Activated CD4-positive, CD25-positive, alpha-beta regulatory T cell treated with anti-CD3 and anti-CD28 coated beads, Interleukin-2, amount 50 U/mL, for 72 hours (primary cell): Measurements from ENCODE around the gene DTNB.
"Not testable (repeated sequence)": the region's sequence is repeated elsewhere in the genome, so short reads cannot be mapped to it uniquely, and the experiment has no call there.

Experiments used
- DNase-seq: peaks from one replicate; pipeline ENCODE4 v3.0.0; 2021

DTNB gene

DNA sequence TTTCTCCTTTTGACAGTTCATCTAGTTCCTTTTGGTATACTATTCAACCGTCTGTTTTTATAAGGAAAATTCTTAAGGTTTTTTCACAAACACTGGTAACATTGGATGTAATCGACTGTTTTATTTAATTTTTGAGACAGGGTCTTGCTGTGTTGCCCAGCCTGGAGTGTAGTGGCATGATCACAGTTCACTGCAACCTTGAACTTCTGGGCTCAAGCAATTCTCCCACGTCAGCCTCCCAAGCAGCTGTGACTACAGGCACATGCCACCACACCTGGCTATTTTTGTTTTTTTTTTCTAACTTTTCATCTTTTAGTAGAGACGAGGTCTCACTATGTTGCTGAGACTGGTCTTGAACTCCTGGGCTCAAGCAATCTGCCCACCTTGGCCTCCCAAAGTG lies 227.3 kb downstream of the DTNB start:
- DNase-seq = no peak

DNA sequence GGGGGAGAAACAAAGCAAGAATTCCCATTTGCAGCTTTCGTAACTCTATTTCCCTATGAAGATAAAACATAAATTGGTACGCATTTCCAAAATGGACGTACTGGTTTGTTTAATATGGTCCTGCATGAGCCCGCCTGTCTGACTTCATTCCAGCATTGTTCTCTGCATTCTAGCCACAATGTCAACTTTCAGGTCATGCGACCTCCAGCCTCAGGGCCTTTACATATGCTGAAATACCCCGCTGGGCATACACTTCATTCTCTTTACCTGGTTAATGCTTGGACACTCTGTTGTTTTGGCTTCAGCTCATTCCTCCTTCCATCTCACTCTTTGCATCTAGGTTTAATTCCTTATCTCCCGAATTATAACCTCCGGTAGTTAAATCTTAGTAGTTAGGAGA lies 227.9 kb downstream of the DTNB start:
- DNase-seq = no peak

DNA sequence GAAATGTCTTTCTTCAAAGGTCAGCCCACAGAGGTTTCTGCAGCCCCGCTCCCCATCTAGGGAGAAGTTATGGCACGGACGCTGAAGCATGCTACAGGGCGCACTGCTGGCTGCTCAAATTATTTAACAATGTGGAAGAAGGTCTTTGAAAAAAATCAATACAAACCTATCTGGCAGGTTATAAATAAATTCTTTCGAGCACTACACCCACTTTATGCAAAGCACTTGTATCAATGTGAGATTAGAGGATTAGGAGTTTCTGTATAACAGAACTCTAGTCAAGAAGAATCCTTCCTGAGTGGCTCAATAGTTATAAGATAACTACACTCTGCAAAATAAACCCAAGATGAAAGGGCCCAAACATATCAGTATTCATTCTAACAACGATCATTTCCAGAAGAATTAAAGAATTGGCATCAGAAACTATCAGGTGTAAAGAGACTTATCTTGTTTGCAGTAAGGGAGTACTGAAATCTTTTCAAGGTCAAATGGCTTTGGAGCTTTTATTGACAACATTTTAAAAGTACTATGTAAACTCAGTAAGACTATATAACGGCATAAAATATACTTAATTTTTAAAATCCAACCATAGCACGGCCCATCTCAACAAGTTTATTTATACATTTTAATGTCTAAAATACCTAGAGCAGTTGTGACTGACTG lies 228.6 kb downstream of the DTNB start:
- DNase-seq = no peak

DNA sequence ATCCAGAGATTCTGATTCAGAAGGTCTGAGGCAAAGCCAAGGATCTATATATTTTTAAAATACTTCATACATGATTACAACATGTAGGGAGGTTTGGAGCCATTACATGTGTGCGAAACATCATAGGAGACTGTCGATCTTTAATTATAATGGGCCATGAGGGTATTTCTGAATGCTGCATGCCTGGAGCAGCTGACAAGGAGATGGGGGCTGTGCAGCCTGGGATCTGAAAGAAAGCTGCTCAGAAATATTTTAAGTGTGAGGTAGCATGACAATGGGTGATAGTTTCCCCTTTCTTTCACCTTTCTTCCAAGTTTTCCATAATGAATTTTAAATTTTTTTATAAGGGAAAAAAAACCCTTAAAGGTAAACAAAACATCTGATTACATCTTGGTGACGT lies 229.6 kb downstream of the DTNB start:
- no peak for DNase-seq

DNA sequence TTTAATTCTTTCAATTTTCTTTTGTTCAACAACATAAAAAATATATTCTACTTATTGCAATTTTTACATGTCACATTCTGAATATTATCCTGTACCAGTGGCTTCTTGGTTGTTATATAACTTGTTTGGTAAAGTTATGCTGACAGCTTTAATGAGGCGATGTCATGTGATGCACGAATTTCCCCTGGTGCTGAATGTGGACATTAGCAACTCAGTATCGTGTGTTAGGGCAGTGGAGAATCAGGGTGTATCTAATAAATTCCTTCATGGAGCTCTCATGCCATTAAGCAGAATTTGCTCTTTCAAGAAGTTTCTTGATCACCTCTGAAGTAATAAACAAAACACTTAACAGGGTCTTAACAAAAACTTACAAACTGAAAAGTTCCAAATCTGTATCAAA lies 232.0 kb downstream of the DTNB start:
- DNase-seq = no peak

DNA sequence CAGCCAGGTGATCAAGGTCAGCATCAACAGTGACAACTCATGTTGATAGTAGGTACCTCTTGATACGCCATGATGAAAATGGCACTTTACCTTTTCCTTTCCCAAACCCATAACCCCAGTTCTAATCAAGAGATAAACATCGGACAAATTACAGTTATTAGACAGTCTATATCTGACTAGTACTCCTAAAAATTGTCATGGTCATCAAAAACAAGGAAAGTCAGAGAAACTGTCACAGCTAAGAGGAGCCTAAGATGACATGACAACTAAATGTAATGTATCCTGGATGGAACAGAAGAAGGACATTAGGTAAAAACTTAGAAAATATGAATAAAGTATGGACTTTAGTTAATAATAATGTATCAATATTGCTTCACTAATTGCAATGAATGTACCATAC lies 234.6 kb downstream of the DTNB start:
- DNase-seq = no peak

DNA sequence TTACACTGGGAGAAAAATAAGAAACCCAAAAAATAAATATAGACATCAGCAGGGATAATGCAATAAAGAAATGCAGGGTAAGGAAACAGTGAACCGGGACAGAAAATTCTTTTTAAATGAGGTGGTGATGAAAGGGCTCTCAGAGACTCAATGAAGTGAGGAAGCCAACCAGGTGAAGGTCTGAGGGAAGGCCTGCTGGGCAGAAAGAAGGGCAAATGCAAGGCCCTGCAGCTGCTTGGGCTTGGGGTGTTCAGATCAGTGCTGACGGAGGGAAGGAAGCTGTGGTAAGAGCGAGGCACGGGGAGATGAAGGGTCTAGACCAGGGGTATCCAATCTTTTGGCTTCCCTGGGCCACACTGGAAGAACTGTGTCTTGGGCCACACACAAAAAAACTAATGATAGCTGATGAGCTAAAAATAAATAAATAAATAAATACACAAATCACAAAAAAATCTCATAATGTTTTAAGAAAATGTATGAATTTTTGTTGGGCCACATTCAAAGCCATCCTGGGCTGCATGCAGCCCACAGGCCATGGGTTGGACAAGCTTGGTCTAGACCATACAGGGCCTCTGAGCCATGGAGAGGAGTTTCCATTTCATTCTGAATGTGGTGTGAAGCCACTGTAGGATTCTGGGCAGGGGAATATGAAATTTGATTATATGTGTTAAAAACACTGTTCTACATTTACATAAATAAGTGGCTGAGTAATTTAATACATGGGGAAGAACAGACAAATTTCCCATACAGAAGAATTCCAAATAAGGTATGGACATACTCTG lies 235.3 kb downstream of the DTNB start:
- DNase-seq = no peak

DNA sequence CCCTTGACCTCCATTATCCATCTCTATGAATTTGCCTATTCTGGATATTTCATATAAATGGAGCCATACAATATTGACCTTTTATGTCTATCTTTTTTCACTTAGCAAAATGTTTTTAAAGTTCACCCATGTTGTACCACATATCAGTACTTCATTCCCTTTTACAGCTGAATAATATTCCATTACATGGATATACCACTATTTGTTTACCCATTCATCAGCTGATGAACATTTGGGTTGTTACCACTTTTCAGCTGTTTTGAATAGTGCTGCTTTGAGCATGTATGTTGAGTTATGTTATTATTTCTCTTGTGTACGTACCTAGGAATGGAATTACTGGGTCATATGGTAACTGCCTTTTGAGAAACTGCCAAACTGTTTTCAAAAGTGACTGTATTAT lies 238.0 kb downstream of the DTNB start:
- no peak for DNase-seq

DNA sequence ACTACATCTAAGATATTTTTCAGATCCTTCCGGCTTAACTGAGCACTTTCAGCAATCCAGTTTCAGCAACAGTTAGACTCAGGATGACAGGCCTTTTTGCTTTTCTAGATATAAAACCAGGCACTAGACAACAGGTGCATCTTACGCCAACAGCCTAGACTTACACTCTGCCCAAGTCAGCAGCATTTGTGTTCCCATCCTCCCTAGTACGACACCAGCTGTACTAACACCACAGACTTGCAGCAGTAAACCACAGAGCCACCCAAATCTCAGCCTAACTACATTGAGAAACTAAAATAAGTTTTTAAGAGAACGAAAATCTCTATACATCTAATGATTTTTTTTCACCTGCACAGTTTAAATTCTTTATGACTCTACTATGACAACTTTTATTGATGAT lies 241.8 kb downstream of the DTNB start:
- DNase-seq = no peak

DNA sequence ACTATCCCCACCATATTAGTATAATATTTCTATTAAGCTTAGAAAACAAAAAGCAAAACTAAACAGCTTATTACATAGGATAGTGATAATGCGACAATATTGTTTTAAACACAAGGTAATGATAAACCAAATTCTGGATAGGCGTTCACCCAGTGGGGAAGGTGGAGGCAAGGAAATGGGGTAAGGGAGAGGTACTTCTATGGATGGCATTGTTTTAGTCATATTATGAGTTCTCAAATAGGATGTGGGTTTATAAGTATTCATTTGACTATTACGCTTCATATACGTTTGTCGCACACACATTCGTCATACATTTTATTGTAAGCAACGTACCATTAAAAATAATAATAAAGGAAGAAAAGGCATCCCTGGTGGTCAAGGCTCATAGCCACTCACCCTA lies 242.8 kb downstream of the DTNB start:
- DNase-seq = no peak

DNA sequence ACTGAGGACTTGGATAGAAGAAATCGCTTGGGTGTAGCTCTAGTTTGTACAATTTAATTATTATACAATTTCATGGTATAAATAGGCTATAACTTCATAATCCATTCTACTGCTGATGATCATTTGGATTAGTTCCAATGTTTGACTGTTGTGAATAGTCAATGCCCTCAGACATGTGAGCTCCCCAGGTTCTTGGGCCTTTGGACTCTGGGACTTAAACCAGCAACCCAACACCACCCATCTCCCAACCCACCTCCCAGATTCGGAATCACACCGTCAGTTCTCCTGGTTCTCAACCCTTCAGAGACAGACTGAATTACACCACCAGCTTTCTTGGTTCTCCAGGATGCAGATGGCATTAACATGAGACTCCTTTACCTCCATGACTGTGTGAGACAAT lies 247.1 kb downstream of the DTNB start:
- no peak for DNase-seq

DNA sequence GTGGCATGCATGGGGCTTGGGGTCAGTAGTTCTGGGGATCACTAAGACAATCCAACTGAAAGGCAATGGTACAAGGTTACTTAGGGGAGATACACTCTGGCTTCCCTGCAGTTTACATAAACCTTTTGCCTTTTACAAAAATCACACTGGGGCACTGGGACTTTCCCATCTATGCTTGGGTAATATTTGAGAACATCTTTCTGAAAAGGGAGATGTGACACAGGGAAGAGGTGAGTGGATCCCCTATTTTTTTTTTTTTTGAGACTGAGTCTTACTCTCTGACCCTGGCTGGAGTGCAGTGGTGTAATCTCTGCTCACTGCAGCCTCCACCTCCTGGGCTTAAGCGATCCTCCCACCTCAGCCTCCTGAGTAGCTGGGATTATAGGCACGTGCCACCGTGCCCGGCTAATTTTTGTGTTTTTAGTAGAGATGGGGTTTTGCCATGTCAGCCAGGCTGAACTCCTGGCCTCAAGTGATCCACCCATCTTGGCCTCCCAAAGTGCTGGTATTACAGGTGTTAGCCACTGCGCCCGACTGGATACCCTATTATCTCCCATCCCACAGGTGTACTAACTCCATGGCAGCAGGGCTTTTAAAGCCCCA lies 248.8 kb downstream of the DTNB start:
- no peak for DNase-seq

DNA sequence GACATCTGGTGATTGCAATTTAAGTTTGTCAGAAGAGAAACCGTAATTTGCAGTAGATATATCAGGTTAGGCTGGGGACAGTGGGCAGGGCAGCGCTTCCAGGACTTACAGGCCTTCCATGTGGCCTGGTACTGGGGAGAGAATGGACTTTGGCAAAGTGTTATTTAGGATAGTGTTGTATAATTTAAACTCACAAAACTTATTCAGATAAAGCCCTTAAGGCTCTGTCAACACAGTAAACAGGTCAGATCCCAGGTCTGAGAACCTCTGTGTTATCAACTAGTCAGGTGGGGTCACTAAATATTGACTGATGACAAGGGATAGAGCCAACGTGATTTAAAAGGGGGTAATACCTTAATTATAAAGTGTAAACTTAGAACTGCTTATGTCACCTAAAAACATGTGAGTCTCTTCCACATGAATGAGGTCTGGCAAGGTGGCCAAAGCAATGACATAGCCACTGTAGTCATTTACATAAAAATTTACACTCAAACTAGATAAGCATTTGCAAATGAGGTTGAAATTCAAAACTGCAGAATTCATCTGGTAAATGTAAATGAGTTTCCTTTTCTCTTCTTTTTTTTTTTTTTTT lies 251.5 kb downstream of the DTNB start:
- DNase-seq = no peak

DNA sequence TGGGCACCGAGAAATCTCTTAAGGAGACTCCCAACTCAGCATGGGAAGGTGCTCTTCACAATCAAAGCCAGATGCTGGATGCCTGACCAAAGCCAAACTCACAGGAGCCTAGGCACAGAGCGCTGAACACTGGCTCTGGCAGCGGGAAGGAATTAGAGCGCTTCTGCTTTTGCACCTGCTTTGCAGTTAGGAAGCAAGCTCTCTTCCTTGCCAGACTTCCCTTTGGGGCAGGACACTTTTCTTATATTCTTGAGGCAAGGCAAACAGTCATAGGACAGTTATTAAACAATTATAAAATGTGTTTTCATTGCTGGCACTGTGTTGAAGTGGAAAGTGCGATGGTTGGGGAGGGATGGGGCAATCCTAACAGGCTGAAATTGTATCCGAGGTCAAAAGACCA lies 252.1 kb downstream of the DTNB start:
- DNase-seq = no peak

DNA sequence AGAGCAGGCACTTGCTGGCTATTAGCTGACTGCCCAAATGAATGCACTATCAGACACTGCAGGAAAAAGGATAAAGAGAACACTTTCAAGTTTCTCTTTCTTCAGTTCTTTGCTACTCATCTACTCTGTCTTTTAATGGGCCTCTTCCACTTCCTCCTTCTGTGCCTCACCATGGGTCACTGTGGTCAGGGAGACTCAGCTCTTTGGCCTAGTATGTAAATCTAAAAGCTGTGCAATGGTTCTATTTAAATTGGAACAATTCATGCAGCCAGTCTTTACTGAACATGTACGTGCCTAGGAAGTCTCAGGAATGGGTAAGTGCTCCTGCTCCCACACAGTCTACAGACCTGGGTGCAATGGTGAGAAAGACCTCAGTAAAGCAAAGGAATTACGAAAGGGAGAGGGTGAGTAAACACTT lies 252.5 kb downstream of the DTNB start:
- no peak for DNase-seq

DNA sequence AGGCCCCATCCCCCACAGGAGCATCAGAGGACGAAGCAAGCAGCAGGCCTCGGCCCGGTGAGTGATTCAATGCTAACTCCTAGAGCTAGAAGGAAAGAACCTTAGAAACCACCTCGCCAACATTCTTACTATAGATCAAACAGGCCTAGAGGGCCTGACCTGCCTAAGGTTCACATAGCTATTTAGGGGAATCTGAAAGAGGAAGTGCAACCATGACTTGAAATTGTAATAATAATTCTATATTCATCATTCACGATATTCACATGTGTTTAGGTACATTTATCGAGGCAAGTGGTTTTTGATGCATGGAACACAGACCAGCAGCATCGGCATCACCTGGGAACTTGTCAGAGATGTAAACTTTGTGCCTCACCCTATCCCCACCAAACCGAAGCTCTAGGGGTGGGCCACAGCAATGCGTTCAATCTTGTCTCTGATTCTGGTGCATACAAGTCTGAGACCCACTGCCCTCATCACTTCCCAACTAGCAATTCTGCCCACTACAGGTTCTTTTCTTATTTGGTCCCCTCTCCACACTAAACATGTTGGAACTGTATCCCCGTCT lies 253.6 kb downstream of the DTNB start:
- DNase-seq = no peak

DNA sequence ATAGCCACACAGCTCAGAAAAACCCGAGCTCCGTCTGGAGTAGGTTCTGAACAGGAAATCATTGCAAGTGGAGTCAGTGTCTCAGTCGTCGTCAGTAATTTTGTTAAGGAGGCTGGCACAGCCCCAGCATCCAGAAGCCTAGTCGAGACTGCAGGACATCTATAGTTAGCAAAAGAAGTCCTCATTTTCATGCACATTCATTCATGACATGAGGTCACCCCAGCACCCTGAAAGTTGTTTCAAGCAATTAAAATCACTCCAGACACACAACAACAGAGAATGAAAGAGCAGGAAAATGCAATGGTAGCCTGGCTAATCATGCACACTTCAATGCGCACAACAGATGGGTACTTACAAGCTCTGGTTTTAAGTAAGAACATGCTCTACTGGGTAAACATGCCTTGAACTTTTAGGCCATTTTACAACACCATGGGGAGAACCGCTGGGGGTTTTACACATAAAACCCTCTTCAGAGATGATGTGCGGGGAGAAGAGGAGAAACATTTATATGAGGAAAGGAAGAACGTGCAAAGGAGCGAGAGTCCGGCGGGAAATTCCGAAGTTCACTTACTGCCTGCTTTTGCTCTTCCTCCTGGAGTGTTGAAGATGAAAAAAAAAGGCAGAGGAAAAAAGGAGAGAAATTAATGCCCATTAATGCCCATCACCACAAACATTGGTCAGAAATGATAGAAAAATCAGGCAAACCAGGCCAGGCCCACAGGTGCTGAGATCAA lies 254.3 kb downstream of the DTNB start:
- no peak for DNase-seq

DNA sequence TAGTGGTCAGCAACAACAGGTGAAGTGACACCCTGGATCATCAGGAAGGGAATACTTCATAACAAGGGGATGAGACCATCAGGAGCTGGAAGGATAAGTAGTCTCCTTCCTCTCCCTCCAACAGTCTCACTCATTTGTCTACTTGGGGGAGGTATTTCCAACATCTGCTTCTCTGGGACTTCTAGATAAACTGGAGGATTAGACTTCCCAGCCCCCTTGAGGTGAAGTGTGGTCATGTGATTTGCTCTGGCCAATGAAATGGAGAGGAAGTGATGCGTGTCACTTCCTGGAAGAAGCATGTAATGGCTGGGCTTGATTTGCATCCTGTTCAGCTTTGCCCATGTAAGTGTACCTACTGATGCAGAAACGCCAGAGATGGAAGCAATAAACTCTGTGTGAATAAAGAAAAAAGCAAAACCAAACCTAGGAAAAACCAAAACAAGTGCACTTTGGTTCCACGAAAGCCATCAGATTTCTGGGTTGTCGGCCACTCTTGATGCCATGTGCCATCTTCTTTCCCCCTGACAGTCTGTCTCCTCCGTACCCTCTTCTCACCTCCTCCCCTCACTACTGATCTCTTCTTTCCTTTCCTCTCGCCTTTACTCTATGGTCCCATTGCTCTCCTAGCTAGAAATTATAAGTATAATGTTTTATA lies 255.5 kb downstream of the DTNB start:
- no peak for DNase-seq

DNA sequence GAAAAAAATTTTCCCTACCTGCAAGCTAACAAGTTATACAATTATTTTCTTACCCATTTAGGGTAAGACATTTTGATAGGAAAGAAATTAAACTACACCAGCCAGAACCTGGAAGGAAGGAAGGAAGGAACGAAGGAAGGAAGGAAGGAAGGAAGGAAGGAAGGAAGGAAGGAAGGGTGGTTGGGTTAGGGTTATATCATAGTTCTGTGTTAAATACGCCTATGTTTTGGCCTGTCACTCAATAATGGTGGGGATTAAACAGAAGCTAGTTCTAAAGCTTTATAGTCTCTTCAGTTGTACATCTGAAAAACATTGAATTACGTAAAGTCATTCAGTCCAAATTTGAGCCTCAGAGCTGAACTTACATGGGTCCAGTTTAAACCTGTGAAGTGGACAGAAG lies 256.7 kb downstream of the DTNB start:
- DNase-seq = no peak

DNA sequence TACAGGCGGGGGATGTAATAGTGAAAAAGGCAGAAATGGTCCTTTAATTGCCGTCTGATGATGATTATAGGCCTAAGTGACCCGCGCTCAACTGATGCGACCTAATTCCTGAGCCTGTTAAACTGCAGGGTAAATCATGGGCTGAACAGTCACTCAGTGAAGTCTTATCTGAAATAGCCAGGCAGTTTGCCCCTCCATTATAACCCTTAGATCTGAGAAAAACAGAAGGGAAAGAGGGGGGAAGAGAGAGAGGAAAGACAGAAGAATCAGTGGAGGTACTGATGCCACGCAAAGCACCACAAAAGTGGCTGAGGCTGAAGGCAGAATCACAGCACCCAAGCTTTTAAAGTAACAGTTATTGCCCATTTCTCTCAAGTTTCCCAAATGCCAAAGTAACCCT lies 258.6 kb downstream of the DTNB start:
- no peak for DNase-seq

DNA sequence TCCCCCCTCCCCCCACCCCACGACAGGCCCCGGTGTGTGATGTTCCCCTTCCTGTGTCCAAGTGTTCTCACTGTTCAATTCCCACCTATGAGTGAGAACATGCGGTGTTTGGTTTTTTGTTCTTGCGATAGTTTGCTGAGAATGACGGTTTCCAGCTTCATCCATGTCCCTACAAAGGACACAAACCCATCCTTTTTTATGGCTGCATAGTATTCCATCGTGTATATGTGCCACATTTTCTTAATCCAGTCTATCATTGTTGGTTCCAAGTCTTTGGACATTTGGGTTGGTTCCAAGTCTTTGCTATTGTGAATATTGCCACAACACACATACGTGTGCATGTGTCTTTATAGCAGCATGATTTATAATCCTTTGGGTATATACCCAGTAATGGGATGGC lies 260.0 kb downstream of the DTNB start:
- not testable (repeated sequence) for DNase-seq

DNA sequence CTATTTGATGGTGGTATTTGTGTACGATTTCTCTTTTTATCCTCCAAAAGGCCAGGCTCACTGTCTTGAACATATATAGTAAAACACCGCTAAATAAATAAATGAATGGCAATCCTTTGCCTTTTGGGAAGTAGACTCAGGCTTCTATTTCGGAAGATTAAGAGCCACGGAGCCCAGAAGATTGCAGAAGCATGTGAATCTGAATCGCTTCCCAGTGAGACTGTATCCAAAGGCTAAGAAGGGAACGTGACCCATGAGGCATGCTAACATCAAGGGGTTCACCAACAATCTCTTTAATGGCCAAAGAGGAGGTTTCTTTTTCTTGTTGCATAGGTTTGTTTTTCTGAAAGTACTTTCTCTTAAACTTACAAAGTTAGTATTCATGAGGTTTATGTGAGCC lies 261.6 kb downstream of the DTNB start:
- no peak for DNase-seq
